Suprapubic skin (tissue), 4 donors: ENCODE results near the gene SORCS2.

Experiments
- CTCF ChIP-seq, 2 donors: fragments of 200-600 bp in 1 of 2; fragments of 450-650 bp in 1 of 2; sonication (generic) in 1 of 2; IDR thresholded peaks; one replicate each; pipeline ENCODE4 v1.5.1; 2016 to 2019; ENCODE audit warnings: antibody characterized with exemption in 2 of 2, mild to moderate bottlenecking in 1 of 2, moderate library complexity in 1 of 2
- EP300 ChIP-seq: sonication (generic); formaldehyde crosslinking; IDR thresholded peaks from one replicate; pipeline ENCODE4 v1.6.1; 2017; ENCODE audit warnings: antibody characterized with exemption
- POLR2A ChIP-seq, 2 donors: fragments of 450-650 bp; IDR thresholded peaks; one replicate each; pipeline ENCODE4 v1.6.1; 2017; ENCODE audit warnings: antibody characterized with exemption in 2 of 2, mild to moderate bottlenecking in 2 of 2, moderate library complexity in 2 of 2
- POLR2AphosphoS5 ChIP-seq, 3 donors: sonication (generic); formaldehyde crosslinking; IDR thresholded peaks; one replicate each; pipeline ENCODE4 v1.6.1; 2017; ENCODE audit warnings: antibody characterized with exemption in 3 of 3

GRCh38 chr4:7288751-7289523, 96.6 kb downstream of the SORCS2 start:
- TF ChIP-seq CTCF (IDR thresholded peaks at IDR 0.05): no peak
- TF ChIP-seq POLR2AphosphoS5 (IDR thresholded peaks at IDR 0.05): no peak
- TF ChIP-seq POLR2A (IDR thresholded peaks at IDR 0.05): no peak
- no peak for TF ChIP-seq EP300
